Measurements from ENCODE around the gene NSMCE1. TPM values are rescaled to one million over a fixed set of nuclear protein-coding genes. Genes with fewer than 3 reads are reported as not detected.

Gene NSMCE1
- total and polyA plus RNA-seq, 2 donors (not counting 1 experiment from before 2014, with no cell fraction given) = 48.8 to 142 TPM

DNA sequence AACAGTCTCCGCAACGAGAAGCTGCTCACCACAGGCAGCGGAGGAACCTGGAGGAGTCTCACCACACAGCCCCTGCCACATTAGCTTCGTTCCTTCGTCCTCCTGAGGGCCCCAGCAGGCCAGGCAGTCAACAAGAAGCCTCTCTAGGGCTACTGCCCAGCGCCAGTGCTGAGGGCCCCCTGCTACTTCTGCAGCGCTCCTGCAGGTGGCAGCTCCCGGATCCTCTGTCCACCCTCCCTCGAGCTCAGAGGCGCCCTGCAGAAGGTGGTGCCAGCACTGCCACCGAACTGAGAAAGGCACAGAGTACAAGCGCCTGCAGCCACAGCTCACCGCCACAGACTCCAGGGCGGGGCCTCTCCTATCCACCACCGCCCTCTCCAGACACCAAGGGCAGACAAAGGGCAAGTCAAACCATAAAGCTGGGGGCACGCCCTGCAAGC lies 38.0 kb downstream of the NSMCE1 start:
- H3K9me3 ChIP-seq (ENCODE audit: control insufficient read depth, insufficient read depth, low read depth, low read length) = no peaks in the 10 kb centered on the region
- no peak overlapping the region for H3K4me2 ChIP-seq (ENCODE audit: extremely low read depth, insufficient read depth, low read length)
- TF ChIP-seq EZH2 (IDR thresholded peaks at IDR 0.05; ENCODE audit: low read length, missing control alignments) = no peak
- TF ChIP-seq, protein P1, sequence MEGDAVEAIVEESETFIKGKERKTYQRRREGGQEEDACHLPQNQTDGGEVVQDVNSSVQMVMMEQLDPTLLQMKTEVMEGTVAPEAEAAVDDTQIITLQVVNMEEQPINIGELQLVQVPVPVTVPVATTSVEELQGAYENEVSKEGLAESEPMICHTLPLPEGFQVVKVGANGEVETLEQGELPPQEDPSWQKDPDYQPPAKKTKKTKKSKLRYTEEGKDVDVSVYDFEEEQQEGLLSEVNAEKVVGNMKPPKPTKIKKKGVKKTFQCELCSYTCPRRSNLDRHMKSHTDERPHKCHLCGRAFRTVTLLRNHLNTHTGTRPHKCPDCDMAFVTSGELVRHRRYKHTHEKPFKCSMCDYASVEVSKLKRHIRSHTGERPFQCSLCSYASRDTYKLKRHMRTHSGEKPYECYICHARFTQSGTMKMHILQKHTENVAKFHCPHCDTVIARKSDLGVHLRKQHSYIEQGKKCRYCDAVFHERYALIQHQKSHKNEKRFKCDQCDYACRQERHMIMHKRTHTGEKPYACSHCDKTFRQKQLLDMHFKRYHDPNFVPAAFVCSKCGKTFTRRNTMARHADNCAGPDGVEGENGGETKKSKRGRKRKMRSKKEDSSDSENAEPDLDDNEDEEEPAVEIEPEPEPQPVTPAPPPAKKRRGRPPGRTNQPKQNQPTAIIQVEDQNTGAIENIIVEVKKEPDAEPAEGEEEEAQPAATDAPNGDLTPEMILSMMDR (conservative IDR thresholded peaks at IDR 0.05 in 1 of 2, IDR thresholded peaks at IDR 0.05 in 1 of 2; ENCODE audit: low read depth in 1 of 2, low read length in 2 of 2) = no peak
- no peak overlapping the region for H3K4me3 ChIP-seq (replicated peaks in 1 of 4; ENCODE audit: control extremely low read depth in 1 of 4, insufficient read depth in 1 of 4, low read depth in 3 of 4, low read length in 4 of 4)
- no peaks in the 10 kb centered on the region for H4K20me1 ChIP-seq (ENCODE audit: control insufficient read depth, extremely low read depth, insufficient read depth, low read length)
- H3K36me3 ChIP-seq (ENCODE audit: control insufficient read depth, insufficient read depth, low read length) = peaks cover 19% of the 10 kb centered on the region
- DNase-seq (ENCODE audit: low read depth in 2 of 2) = no peak
- H3K4me1 ChIP-seq (ENCODE audit: control insufficient read depth, extremely low read depth, insufficient read depth, low read length) = peaks cover 2% of the 10 kb centered on the region
- no peak overlapping the region for H2AFZ ChIP-seq (ENCODE audit: low read length)
- H3K27me3 ChIP-seq (ENCODE audit: control insufficient read depth, insufficient read depth, low read length) = no peaks in the 10 kb centered on the region
- H3K79me2 ChIP-seq (ENCODE audit: control insufficient read depth, insufficient read depth, low read length) = no peaks in the 10 kb centered on the region
- H3K9ac ChIP-seq (ENCODE audit: insufficient read depth, low read length) = no peak overlapping the region
- no peak overlapping the region for H3K27ac ChIP-seq (ENCODE audit: insufficient read depth, low read length)

DNA sequence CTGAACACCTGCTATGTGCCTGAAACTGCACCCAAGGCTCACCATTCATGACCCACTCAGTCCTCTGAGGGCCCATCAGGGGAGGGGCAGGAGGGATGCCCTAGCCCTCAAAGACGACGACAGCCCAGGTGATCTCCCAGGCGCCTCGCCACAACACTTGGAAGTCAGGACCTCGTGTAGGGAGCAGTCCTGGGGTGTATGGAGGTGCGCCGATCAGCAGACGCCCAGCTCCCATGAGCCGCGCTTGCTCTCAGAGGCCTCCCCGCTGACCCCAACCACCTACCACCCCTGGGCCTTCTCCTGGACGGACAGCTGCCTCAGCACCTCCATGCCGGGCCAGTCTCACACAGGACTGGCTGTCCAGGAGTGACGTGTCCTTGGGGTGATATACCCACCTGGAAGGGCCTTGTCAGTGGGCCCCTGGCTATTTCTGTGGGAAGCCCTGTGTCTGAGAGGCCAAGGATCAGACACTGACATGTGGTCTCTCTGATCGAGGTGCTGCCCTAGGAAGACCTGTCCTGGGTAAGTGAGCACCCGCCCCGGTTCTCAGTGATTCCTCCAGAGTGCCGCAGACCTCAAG lies 38.6 kb downstream of the NSMCE1 start:
- no peak overlapping the region for H3K4me2 ChIP-seq (ENCODE audit: extremely low read depth, insufficient read depth, low read length)
- no peak overlapping the region for H3K27ac ChIP-seq (ENCODE audit: insufficient read depth, low read length)
- no peaks in the 10 kb centered on the region for H4K20me1 ChIP-seq (ENCODE audit: control insufficient read depth, extremely low read depth, insufficient read depth, low read length)
- H3K79me2 ChIP-seq (ENCODE audit: control insufficient read depth, insufficient read depth, low read length) = no peaks in the 10 kb centered on the region
- no peaks in the 10 kb centered on the region for H3K9me3 ChIP-seq (ENCODE audit: control insufficient read depth, insufficient read depth, low read depth, low read length)
- no peak overlapping the region for H3K4me3 ChIP-seq (replicated peaks in 1 of 4; ENCODE audit: control extremely low read depth in 1 of 4, insufficient read depth in 1 of 4, low read depth in 3 of 4, low read length in 4 of 4)
- no peak overlapping the region for H3K9ac ChIP-seq (ENCODE audit: insufficient read depth, low read length)
- TF ChIP-seq, protein P1 (conservative IDR thresholded peaks at IDR 0.05 in 1 of 2, IDR thresholded peaks at IDR 0.05 in 1 of 2; ENCODE audit: low read depth in 1 of 2, low read length in 2 of 2) = no peak
- TF ChIP-seq EZH2 (IDR thresholded peaks at IDR 0.05; ENCODE audit: low read length, missing control alignments) = no peak
- H3K36me3 ChIP-seq (ENCODE audit: control insufficient read depth, insufficient read depth, low read length) = peaks cover 19% of the 10 kb centered on the region
- no peak overlapping the region for H2AFZ ChIP-seq (ENCODE audit: low read length)
- no peak for DNase-seq (ENCODE audit: low read depth in 2 of 2)
- no peaks in the 10 kb centered on the region for H3K4me1 ChIP-seq (ENCODE audit: control insufficient read depth, extremely low read depth, insufficient read depth, low read length)
- H3K27me3 ChIP-seq (ENCODE audit: control insufficient read depth, insufficient read depth, low read length) = no peaks in the 10 kb centered on the region

DNA sequence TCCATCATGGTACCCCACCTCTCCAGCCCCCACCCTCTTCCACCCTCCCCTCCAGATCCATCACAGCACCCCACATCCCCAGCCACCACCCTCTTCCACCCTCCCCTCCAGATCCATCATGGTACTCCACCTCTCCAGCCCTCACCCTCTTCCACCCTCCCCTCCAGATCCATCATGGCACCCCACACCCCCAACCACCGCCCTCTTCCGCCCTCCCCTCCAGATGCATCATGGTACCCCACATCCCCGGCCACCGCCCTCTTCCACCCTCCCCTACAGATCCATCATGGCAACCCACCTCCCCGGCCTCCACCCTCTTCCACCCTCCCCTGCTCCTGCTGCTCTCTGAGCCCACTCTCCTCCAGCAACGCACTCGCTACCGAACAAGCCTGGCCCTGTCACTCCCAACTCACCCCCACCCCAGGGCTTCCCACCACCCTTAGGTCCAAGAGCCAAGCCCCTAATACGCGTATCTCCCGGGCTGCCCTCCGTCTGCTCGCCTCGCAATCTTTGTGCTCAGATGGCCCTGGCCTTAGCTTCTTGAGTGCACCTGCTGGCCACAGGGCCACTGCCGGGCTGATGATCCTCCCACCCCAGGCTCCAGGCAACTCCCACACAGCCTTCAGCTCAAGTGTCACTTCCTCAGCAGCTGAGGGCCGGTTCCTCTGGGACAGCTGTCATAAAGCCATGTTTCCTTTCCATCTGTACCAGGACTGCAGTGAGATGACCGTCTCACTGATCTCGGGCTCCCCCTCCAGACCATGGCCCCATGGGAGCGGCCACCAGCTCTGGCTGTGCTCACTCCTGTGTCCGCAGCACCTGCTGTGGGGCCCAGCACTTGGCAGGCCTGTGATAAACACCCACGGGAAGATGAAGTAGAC lies 39.7 kb downstream of the NSMCE1 start:
- Histone ChIP-seq H3K9ac (ENCODE audit: insufficient read depth, low read length) (no peak overlapping the region), H3K27ac (ENCODE audit: insufficient read depth, low read length) (no peak overlapping the region)

More for the DNA sequence above, 39.7 kb downstream of the NSMCE1 start:
- Histone ChIP-seq H3K4me1 (ENCODE audit: control insufficient read depth, extremely low read depth, insufficient read depth, low read length) (no peaks in the 10 kb centered on the region), H4K20me1 (ENCODE audit: control insufficient read depth, extremely low read depth, insufficient read depth, low read length) (no peaks in the 10 kb centered on the region), H3K79me2 (ENCODE audit: control insufficient read depth, insufficient read depth, low read length) (no peaks in the 10 kb centered on the region), H3K9me3 (ENCODE audit: control insufficient read depth, insufficient read depth, low read depth, low read length) (no peaks in the 10 kb centered on the region), H3K4me3 (replicated peaks in 1 of 4; ENCODE audit: control extremely low read depth in 1 of 4, insufficient read depth in 1 of 4, low read depth in 3 of 4, low read length in 4 of 4) (no peak overlapping the region), H3K27me3 (ENCODE audit: control insufficient read depth, insufficient read depth, low read length) (no peaks in the 10 kb centered on the region), H2AFZ (ENCODE audit: low read length) (no peak overlapping the region), H3K4me2 (ENCODE audit: extremely low read depth, insufficient read depth, low read length) (no peak overlapping the region), H3K36me3 (ENCODE audit: control insufficient read depth, insufficient read depth, low read length) (peaks cover 25% of the 10 kb centered on the region)
- no peak for DNase-seq (ENCODE audit: low read depth in 2 of 2)
- TF ChIP-seq, protein P1 (conservative IDR thresholded peaks at IDR 0.05 in 1 of 2, IDR thresholded peaks at IDR 0.05 in 1 of 2; ENCODE audit: low read depth in 1 of 2, low read length in 2 of 2) = no peak
- TF ChIP-seq EZH2 (IDR thresholded peaks at IDR 0.05; ENCODE audit: low read length, missing control alignments) = no peak

All from fibroblast of lung (primary cell).